HepG2 (cell line): ENCODE measurements around the gene EPC1. TPM values are rescaled to one million over a fixed set of nuclear protein-coding genes. Genes with fewer than 3 reads are reported as not detected.

ENCODE experiments used
- ATAC-seq: fragments of 200-7000 bp; cut with Tn5 transposase; 3 replicates; pipeline ENCODE4 v1.9.1; 2020; ENCODE audit warnings: mild to moderate bottlenecking, moderate library complexity
- BruUV-seq: library from RNA; stranded (reverse); fragments of 400-500 nt; replicated peaks from 2 replicates; lab custom pipeline; 2021; lab: Mats Ljungman, UMichigan
- CTCF ChIA-PET: fragments of 300-600 bp; formaldehyde crosslinking; extraction: SDS; loops from one replicate; lab custom pipeline; 2021; ENCODE audit warnings: low total read pairs, inconsistent platforms, low intra/inter-chr PET ratio; lab: Yijun Ruan, JAX
- POLR2A ChIA-PET: fragments of 350-600 bp; sonication (Branson Sonifier 250); formaldehyde crosslinking; loops from one replicate; lab custom pipeline; 2020; ENCODE audit warnings: antibody characterized with exemption, inconsistent platforms; lab: Yijun Ruan, JAX
- DNase-seq: peaks from one replicate; pipeline ENCODE4 v3.0.0-alpha.2; 2015; ENCODE audit warnings: low spot score
- FAIRE-seq: peaks from 3 replicates; lab custom pipeline; 2011; peaks lifted over from hg19 to GRCh38; lab: Jason Lieb, UNC
- H2AFZ ChIP-seq: one replicate; pipeline ENCODE4 v1.6.1; 2011; ENCODE audit warnings: low read length, inconsistent platforms
- H3K27ac ChIP-seq: fragments of 300-600 bp; 3 replicates; pipeline ENCODE4 v1.8.0; 2011; ENCODE audit warnings: mixed run types, mild to moderate bottlenecking, mixed read lengths, low read length, inconsistent platforms; ENCODE audit not compliant: insufficient read depth; ENCODE audit errors: extremely low read length
- H3K27me3 ChIP-seq, 2 experiments: fragments of 200-600 bp in 1 of 2; 2 replicates in 1 of 2; 3 replicates in 1 of 2; pipeline versions ENCODE4 v1.6.0 to v1.8.0; 2011; ENCODE audit warnings: low read length in 2 of 2, mild to moderate bottlenecking in 2 of 2, moderate library complexity in 2 of 2, inconsistent platforms in 1 of 2; ENCODE audit not compliant: insufficient read depth in 2 of 2, control insufficient read depth in 1 of 2
- H3K36me3 ChIP-seq, 2 experiments: fragments of 200-600 bp in 1 of 2; replicated peaks in 1 of 2; 2 replicates in 1 of 2; 3 replicates in 1 of 2; pipeline versions ENCODE4 v1.5.1 to v1.8.0; 2011; ENCODE audit warnings: low read length in 2 of 2, inconsistent platforms in 1 of 2; ENCODE audit not compliant: insufficient read depth in 2 of 2, control insufficient read depth in 1 of 2
- H3K4me1 ChIP-seq: 2 replicates; pipeline ENCODE4 v1.5.1; 2012; ENCODE audit warnings: low read length, inconsistent platforms; ENCODE audit not compliant: insufficient read depth
- H3K4me2 ChIP-seq: 2 replicates; pipeline ENCODE4 v1.6.0; 2011; ENCODE audit warnings: low read depth, low read length, inconsistent platforms
- H3K4me3 ChIP-seq, 3 experiments: fragments of 200-600 bp in 1 of 3; sonication (generic), shearing (Covaris generic) in 1 of 3; replicated peaks in 1 of 3; 2 replicates each; pipeline ENCODE4 v1.5.1; 2011 to 2016; ENCODE audit warnings: low read length in 3 of 3, inconsistent platforms in 2 of 3, low read depth in 2 of 3, mild to moderate bottlenecking in 2 of 3, control low read depth in 1 of 3, mixed read lengths in 1 of 3; ENCODE audit not compliant: insufficient read depth in 1 of 3
- H3K79me2 ChIP-seq: one replicate; pipeline ENCODE4 v1.6.1; 2011; ENCODE audit warnings: low read length, inconsistent platforms; ENCODE audit not compliant: insufficient read depth
- H3K9ac ChIP-seq: 2 replicates; pipeline ENCODE4 v1.6.0; 2011; ENCODE audit warnings: mild to moderate bottlenecking, low read depth, low read length, inconsistent platforms; ENCODE audit not compliant: insufficient read depth
- H3K9me3 ChIP-seq: 2 replicates; pipeline ENCODE4 v1.5.1; 2012; ENCODE audit warnings: mild to moderate bottlenecking, low read length
- H4K20me1 ChIP-seq: 2 replicates; pipeline ENCODE4 v1.6.0; 2011; ENCODE audit warnings: inconsistent platforms, mild to moderate bottlenecking, low read length, moderate library complexity; ENCODE audit not compliant: insufficient read depth
- KDM5A ChIP-seq: fragments of 200-600 bp; sonication (generic); IDR thresholded peaks from 2 replicates; pipeline ENCODE4 v1.7.0; 2018; ENCODE audit warnings: antibody characterized with exemption, mild to moderate bottlenecking, low read length, borderline replicate concordance
- MAZ ChIP-seq, 2 experiments: sonication (generic) in 1 of 2; formaldehyde crosslinking in 1 of 2; IDR thresholded peaks; 2 replicates each; pipeline versions ENCODE4 v1.5.0 to v1.6.1; 2012 to 2020; ENCODE audit warnings: low read depth in 2 of 2, mild to moderate bottlenecking in 2 of 2, borderline replicate concordance in 1 of 2, improper control_type of control experiment in 1 of 2, low read length in 1 of 2, missing genetic modification reagents in 1 of 2, moderate library complexity in 1 of 2
- PCBP2 ChIP-seq: fragments of 200-400 bp; formaldehyde crosslinking; optimal IDR thresholded peaks from 2 replicates; pipeline ENCODE3; 2018; ENCODE audit warnings: low read length, low read depth; ENCODE audit not compliant: poor library complexity, severe bottlenecking
- SMYD3 ChIP-seq: sonication (generic); formaldehyde crosslinking; IDR thresholded peaks from 2 replicates; pipeline ENCODE4 v1.8.1; 2023; ENCODE audit warnings: mild to moderate bottlenecking, missing genetic modification reagents
- ZNF296 ChIP-seq: sonication (generic); formaldehyde crosslinking; conservative IDR thresholded peaks from 2 replicates; pipeline ENCODE4 v1.5.0; 2020; ENCODE audit warnings: mild to moderate bottlenecking, missing genetic modification reagents
- ZNF556 ChIP-seq: sonication (generic); formaldehyde crosslinking; IDR thresholded peaks from 2 replicates; pipeline ENCODE4 v1.4.0; 2020; ENCODE audit warnings: mild to moderate bottlenecking, missing genetic modification reagents, borderline replicate concordance
- ZSCAN12 ChIP-seq: sonication (generic); formaldehyde crosslinking; IDR thresholded peaks from 2 replicates; pipeline ENCODE4 v1.9.0; 2021; ENCODE audit warnings: mild to moderate bottlenecking, missing genetic modification reagents
- WGBS: methylation state at CpG from one replicate; pipeline ENCODE4 v1.1.6; 2017; ENCODE audit warnings: low lambda C conversion rate; 5-methylcytosine and 5-hydroxymethylcytosine counted together
- in situ Hi-C: cut with HindIII; loops from 2 replicates; pipeline ENCODE4 v1.10.0; 2017; ENCODE audit warnings: low pct_unique_long_range_greater_than_20kb; ENCODE audit not compliant: extremely low pct_ligation_motif_present
- intact Hi-C: fragments of 100-400 bp; cut with micrococcal nuclease; formaldehyde crosslinking; loops from one replicate; pipeline ENCODE4 v1.10.0; 2022; ENCODE audit not compliant: unreplicated experiment
- polyA plus RNA-seq, 8 experiments: library from polyadenylated mRNA; depleted of rRNA in 3 of 8; stranded (reverse) in 7 of 8; unstranded in 1 of 8; fragments of >200 nt; fragmentation: Illumina TruSeq in 4 of 8; extraction: Trizol in 4 of 8; gene quantifications; 2 replicates each; pipeline versions ENCODE4 v1.2.1 to v1.2.3, GENCODE V29; 2011 to 2016; ENCODE audit warnings: low read depth in 4 of 8, missing spikeins in 1 of 8, mixed read lengths in 1 of 8; ENCODE audit not compliant: insufficient read depth in 1 of 8
- total RNA-seq, 5 experiments: library from RNA; depleted of rRNA; stranded (reverse); fragments of >200 nt; fragmentation: Illumina TruSeq; extraction: Trizol; gene quantifications; 2 replicates each; pipeline ENCODE4 v1.2.3, GENCODE V29; 2016; ENCODE audit warnings: low read depth in 1 of 5
- TF ChIP-seq, protein P1 (sequence below): sonication (generic); formaldehyde crosslinking; conservative IDR thresholded peaks from 2 replicates; pipeline ENCODE4 v1.4.0; 2020; ENCODE audit warnings: missing genetic modification reagents
- TF ChIP-seq, protein P2 (sequence below): IDR thresholded peaks from 2 replicates; pipeline ENCODE4 v1.4.0; 2020; ENCODE audit warnings: mild to moderate bottlenecking, missing genetic modification reagents
- TF ChIP-seq, protein P3 (sequence below): sonication (generic); formaldehyde crosslinking; IDR thresholded peaks from 2 replicates; pipeline ENCODE4 v1.4.0; 2020; ENCODE audit warnings: missing genetic modification reagents
- TF ChIP-seq, protein P4 (sequence below): sonication (generic); formaldehyde crosslinking; conservative IDR thresholded peaks from 2 replicates; pipeline ENCODE4 v1.4.0; 2020; ENCODE audit warnings: missing genetic modification reagents

The EPC1 gene
- total and polyA plus RNA-seq, 2 of the 13 experiments (the other 11 are each of a cell fraction or from before 2014, with no cell fraction given), result 28.7 to 44.2 TPM

DNA sequence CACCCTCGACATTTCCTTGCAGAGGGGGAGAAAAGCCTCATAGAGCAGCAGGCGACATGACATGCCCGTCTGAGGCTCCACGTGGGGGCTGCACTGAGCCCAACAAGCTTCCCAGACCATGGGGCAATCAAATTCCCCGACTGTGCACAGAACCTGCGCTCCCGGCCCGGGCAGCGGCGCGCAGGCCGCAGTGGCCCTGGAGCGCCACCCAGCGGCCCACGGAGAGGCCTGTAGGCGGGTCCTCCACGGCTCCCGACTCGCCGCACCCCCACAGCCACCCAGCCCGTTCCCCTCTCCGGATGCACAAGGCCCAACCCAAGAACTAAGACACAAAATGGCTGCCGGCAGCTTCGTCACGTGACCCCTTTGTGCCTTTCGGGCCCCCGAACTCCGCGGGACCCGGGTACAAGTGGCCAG is 816 bp downstream of the EPC1 start:
- Histone ChIP-seq H3K36me3 (peaks cover 0 to 6% of the 10 kb centered on the region in 2 experiments; a peak in 2 of 5 replicates), H3K9ac (peak overlapping the region; percentile 100), H3K79me2 (peaks cover 74% of the 10 kb centered on the region), H3K27me3 (no peaks in the 10 kb centered on the region), H3K4me1 (peaks cover 76% of the 10 kb centered on the region), H3K4me2 (peak overlapping the region; percentile 86), H3K9me3 (no peaks in the 10 kb centered on the region), H3K27ac (peak overlapping the region; percentile 100), H2AFZ (no peak overlapping the region), H3K4me3 (peak overlapping the region; percentile 89 to 96 (median 95)), H4K20me1 (peaks cover 33% of the 10 kb centered on the region)
- CTCF ChIA-PET, result interaction anchor here (1.0 to 2.4 kb wide), 2 partner anchors 21 to 89 kb away, joined by 5 to 18 read pairs; no protein-coding TSS in a partner anchor
- DNase-seq (peak; percentile 91), ATAC-seq (peak; percentile 95), FAIRE-seq (no peak)
- POLR2A ChIA-PET, result interaction anchor here (0.5 to 1.5 kb wide), 7 partner anchors 9 to 86 kb away, joined by 3 to 6 read pairs (median 5); no protein-coding TSS in a partner anchor
- no TSS peak for BruUV-seq
- intact Hi-C loops (loop anchor here (1.0 to 2.0 kb wide), 2 partner anchors 32 to 89 kb away; no protein-coding TSS in a partner anchor), in situ Hi-C loops (no loop called here)
- WGBS, result 1% methylated on average over 10 of the region's 30 CpGs
- no peak for TF ChIP-seq PCBP2
- TF ChIP-seq, protein P1, sequence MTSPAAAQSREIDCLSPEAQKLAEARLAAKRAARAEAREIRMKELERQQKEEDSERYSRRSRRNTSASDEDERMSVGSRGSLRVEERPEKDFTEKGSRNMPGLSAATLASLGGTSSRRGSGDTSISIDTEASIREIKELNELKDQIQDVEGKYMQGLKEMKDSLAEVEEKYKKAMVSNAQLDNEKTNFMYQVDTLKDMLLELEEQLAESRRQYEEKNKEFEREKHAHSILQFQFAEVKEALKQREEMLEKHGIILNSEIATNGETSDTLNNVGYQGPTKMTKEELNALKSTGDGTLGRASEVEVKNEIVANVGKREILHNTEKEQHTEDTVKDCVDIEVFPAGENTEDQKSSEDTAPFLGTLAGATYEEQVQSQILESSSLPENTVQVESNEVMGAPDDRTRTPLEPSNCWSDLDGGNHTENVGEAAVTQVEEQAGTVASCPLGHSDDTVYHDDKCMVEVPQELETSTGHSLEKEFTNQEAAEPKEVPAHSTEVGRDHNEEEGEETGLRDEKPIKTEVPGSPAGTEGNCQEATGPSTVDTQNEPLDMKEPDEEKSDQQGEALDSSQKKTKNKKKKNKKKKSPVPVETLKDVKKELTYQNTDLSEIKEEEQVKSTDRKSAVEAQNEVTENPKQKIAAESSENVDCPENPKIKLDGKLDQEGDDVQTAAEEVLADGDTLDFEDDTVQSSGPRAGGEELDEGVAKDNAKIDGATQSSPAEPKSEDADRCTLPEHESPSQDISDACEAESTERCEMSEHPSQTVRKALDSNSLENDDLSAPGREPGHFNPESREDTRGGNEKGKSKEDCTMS (CRISPR knock-in tag), result no peak
- TF ChIP-seq, protein P2, sequence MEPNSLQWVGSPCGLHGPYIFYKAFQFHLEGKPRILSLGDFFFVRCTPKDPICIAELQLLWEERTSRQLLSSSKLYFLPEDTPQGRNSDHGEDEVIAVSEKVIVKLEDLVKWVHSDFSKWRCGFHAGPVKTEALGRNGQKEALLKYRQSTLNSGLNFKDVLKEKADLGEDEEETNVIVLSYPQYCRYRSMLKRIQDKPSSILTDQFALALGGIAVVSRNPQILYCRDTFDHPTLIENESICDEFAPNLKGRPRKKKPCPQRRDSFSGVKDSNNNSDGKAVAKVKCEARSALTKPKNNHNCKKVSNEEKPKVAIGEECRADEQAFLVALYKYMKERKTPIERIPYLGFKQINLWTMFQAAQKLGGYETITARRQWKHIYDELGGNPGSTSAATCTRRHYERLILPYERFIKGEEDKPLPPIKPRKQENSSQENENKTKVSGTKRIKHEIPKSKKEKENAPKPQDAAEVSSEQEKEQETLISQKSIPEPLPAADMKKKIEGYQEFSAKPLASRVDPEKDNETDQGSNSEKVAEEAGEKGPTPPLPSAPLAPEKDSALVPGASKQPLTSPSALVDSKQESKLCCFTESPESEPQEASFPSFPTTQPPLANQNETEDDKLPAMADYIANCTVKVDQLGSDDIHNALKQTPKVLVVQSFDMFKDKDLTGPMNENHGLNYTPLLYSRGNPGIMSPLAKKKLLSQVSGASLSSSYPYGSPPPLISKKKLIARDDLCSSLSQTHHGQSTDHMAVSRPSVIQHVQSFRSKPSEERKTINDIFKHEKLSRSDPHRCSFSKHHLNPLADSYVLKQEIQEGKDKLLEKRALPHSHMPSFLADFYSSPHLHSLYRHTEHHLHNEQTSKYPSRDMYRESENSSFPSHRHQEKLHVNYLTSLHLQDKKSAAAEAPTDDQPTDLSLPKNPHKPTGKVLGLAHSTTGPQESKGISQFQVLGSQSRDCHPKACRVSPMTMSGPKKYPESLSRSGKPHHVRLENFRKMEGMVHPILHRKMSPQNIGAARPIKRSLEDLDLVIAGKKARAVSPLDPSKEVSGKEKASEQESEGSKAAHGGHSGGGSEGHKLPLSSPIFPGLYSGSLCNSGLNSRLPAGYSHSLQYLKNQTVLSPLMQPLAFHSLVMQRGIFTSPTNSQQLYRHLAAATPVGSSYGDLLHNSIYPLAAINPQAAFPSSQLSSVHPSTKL (CRISPR knock-in tag), result peak; percentile 48
- no peak for TF ChIP-seq ZNF296 (CRISPR knock-in tag)
- TF ChIP-seq, protein P3, sequence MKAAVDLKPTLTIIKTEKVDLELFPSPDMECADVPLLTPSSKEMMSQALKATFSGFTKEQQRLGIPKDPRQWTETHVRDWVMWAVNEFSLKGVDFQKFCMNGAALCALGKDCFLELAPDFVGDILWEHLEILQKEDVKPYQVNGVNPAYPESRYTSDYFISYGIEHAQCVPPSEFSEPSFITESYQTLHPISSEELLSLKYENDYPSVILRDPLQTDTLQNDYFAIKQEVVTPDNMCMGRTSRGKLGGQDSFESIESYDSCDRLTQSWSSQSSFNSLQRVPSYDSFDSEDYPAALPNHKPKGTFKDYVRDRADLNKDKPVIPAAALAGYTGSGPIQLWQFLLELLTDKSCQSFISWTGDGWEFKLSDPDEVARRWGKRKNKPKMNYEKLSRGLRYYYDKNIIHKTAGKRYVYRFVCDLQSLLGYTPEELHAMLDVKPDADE (CRISPR knock-in tag), result no peak
- TF ChIP-seq ZNF556, result peak; percentile 22; the same call in 1 of the 2 replicates
- peak; percentile 73; the same call in 1 of the 2 replicates for TF ChIP-seq MAZ (IDR thresholded peaks at IDR 0.05; ENCODE audit: borderline replicate concordance, low read depth, low read length)
- TF ChIP-seq MAZ (CRISPR knock-in tag; IDR thresholded peaks at IDR 0.05; ENCODE audit: low read depth), result peak; percentile 44; the same call in 1 of the 2 replicates
- no peak; the same call in 1 of the 2 replicates for TF ChIP-seq KDM5A
- TF ChIP-seq, protein P4, sequence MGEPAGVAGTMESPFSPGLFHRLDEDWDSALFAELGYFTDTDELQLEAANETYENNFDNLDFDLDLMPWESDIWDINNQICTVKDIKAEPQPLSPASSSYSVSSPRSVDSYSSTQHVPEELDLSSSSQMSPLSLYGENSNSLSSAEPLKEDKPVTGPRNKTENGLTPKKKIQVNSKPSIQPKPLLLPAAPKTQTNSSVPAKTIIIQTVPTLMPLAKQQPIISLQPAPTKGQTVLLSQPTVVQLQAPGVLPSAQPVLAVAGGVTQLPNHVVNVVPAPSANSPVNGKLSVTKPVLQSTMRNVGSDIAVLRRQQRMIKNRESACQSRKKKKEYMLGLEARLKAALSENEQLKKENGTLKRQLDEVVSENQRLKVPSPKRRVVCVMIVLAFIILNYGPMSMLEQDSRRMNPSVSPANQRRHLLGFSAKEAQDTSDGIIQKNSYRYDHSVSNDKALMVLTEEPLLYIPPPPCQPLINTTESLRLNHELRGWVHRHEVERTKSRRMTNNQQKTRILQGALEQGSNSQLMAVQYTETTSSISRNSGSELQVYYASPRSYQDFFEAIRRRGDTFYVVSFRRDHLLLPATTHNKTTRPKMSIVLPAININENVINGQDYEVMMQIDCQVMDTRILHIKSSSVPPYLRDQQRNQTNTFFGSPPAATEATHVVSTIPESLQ (CRISPR knock-in tag), result no peak
- TF ChIP-seq ZSCAN12, result no peak
- no peak for TF ChIP-seq SMYD3 (CRISPR knock-in tag)
